8988T (cell line): ENCODE measurements around the gene PRRT2.
"Not testable (repeated sequence)": the region's sequence is repeated elsewhere in the genome, so short reads cannot be mapped to it uniquely, and the experiment has no call there.

Experiments
- DNase-seq: peaks from one replicate; pipeline ENCODE4 v3.0.0; 2011

The PRRT2 gene

DNA sequence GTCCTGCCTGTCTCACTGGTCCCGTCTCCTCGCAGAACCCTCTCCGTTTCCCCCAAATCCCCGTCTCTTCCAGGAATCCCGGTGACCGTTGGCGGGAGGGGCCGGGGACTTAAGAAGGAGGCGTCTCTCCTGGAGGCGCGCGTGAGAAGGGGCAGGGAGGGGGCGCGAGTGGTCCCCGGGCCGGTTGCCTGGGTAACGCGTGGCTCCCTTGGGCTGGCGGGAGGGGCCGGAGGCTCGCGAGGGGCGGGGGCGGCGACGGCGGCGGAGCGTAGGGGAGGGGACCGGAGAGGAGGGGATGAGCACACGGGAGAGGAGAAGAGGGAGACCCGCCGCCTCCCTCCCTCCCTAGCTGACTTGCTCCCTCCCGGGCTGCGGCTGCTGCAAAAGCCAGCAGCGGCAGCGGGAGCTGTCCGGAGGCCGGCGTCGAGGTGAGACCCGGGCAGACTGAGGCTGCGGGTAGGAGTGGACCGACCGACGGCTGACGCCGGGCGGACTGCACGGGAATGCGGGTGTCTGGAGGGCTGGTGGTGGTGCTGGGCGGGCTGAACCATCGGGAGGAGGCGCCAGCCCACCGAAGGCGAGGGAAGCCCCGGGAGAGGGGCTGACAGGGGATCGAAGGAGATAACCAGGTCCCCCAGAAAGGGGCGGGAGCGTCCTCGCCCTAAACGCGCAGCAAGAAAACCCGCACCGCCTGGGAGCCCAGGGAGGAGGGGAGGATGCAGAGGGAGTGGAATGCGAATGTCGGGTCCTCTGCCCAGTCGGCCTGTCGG is at the start of gene PRRT2:
PRRT2 (plus strand) TSS at position 298 of the 770 bp plus-strand sequence. CDS start 862 bp downstream, outside the sequence.
- DNase-seq = peak; percentile 59

GRCh38 chr16:29763326-29763725 is 48.7 kb upstream of the PRRT2 start:
- no peak for DNase-seq

DNA sequence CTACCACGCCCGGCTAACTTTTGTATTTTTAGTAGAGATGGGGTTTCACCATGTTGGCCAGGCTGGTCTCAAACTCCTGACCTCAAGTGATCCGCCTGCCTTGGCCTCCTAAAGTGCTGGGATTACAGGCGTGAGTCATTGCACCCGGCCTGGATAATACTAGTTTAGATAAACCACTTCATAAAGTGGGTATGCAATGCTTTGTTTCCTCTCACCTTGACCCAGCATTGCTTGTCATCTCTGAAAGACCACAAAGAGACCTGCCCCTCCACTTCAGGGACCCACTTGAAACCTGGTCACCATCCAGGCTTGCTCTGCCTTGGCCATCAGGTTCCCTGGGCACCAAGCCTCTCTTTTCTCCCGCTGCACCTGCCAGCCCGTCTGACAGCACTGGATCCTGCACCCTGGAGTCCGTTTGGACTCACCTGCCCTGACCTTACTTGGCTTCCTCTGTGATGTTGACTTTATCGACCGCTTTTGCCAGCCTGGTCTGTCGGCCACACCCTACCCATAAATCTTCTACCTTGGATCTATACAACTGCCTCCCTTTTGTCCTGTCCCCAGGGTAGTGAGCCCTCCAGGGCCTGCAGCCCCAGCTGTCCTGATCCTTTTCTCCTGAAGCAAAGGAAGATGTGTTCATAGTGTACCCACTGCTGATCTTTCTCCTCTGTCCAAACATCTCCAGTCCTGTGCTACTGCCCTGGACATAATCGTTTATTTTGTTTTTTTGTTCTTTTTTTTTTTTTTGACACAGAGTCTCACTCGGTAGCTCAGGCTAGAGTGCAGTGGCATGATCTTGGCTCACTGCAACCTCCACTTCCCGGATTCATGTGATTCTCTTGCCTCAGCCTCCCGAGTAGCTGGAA is 46.6 kb upstream of the PRRT2 start:
- DNase-seq = no peak

- DNase-seq = no peak
These were observed 45.4 kb upstream of the PRRT2 start for GRCh38 chr16:29766571-29766970.

- DNase-seq = no peak
These were observed 44.9 kb upstream of the PRRT2 start for GRCh38 chr16:29767062-29767461.

DNA sequence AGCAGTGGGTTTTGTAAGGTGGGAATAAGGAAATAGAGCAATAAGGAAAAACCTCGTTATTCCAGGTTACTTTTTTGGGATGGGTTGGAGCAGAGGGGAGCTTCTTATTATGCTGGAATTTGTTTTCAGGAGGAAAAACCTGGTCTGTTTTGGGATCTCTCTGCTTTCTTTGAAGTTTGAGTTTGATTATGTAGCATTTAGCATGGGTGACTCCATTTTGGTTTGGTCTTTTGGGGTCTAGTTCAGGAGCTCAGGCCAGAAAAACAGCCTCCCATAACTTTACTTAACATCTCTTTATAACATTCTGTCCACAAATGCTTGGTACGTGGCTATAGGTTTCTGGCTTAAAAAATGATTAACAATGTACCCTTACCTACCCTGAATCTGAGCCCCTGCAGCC is 42.5 kb upstream of the PRRT2 start:
- no peak for DNase-seq

DNA sequence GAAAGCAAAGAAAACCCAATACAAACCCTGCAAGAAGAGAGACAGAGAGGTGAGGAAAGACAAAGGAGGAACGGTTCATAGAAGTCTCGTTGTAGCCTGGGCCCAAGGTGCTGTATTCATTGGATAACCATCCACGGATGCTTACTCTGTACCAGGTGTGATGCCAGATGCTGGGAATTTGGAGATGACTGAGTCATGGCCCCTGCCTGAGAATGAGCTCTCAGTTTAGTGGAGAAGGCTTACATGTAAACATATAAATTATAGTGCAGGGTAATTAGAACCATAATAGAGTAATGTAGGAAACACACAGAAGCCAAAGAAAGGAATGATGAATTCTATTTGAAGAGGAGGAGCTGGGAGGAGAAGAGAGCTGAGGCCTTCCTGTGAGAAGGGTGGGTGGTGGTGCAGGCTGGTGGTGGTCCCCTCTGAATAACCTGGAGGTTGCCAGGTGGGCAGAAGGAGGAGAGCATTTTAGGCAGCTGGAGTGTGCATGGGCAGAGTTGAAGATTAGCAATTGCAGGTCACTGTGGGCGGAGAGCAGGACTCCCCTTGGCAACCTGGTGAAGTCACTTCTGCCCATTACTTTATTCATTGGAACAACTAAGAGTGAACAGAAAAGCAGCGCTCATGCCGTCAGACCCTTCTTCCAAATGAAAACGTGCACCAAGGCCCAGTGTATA is 41.6 kb upstream of the PRRT2 start:
- DNase-seq = no peak

- not testable (repeated sequence) for DNase-seq
These were observed 39.7 kb upstream of the PRRT2 start for GRCh38 chr16:29772330-29772729.

- DNase-seq = no peak
These were observed 37.3 kb upstream of the PRRT2 start for GRCh38 chr16:29774730-29775129.

GRCh38 chr16:29775742-29776408 is 36.1 kb upstream of the PRRT2 start:
- DNase-seq = no peak

- no peak for DNase-seq
These were observed 34.2 kb upstream of the PRRT2 start, which contains the start of gene ZG16 for GRCh38 chr16:29777576-29778350. Gene ZG16 (plus strand): TSS chr16:29778256. CDS start chr16:29779267, 1,011 bp downstream.

- no peak for DNase-seq
These were observed 32.5 kb upstream of the PRRT2 start for GRCh38 chr16:29779474-29779873.

DNA sequence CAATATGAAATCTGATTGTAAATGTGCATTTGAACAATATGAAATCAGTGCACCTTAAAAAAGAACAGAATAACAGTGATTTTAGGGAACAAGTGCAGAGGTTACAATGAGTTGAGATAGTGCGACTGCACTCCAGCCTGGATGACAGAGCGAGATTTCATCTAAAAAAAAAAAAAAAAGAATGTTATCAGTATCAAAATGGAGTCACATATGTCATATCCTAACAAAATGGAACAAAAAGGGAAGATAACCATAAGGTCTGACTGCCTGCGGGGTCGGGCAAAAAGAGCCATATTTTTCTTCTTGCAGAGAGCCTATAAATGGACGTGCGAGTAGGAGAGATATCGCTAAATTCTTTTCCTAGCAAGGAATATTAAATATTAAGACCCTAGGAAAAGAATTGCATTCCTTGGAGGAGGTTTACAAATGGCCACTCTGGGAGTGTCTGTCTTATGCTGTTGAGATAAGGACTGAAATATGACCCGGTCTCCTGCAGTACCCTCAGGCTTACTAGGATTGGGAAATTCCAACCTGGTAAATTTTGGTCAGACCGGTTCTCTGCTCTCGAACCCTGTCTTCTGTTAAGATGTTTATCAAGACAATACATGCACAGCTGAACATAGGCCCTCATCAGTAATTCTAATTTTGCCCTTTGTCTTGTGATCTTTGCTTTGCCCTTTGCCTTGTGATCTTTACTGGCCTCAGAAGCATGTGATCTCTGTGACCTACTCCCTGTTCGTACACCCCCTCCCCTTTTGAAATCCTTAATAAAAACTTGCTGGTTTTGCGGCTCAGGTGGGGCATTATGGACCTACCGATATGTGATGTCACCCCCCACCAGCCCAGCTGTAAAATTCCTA is 28.7 kb upstream of the PRRT2 start:
- DNase-seq = not testable (repeated sequence)

DNA sequence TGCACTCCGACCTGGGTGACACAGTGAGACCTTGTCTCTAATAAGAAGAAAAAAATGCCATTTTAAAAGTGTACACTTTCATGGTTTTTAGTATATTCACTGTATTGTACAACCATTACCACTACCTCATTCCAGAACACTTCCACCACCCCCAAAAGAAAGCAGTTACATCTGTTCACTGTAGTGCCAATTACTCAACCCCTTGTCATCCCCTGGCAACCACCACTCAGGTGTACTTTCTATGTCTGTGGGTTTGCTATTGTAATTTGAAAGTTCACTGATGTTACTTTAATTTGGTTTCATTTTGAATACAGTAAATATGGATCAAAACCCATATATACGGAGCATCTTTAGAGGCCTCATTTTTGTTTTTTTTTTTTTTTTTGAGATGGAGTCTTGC is 27.8 kb upstream of the PRRT2 start:
- DNase-seq = no peak

- no peak for DNase-seq
These were observed 27.0 kb upstream of the PRRT2 start for GRCh38 chr16:29784901-29785500.

GRCh38 chr16:29787155-29787554 is 24.8 kb upstream of the PRRT2 start:
- DNase-seq = not testable (repeated sequence)

DNA sequence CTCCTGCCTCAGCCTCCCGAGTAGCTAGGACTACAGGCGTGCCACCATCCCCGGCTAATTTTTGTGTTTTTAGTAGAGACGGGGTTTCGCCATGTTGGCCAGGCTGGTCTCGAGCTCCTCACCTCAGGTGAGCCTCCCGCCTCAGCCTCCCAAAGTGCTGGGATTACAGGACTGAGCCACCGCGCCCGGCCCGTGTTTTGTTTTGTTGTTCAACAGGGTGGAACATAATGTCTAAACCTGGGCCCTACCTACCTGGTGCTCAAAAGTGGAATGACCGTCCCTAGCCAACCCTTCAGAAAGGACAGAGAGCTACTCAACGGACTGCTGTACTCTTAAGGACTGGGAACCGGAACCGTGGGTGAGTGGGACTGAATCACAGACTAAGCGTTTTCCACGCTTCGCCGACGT is 22.2 kb upstream of the PRRT2 start:
- no peak for DNase-seq

- peak; percentile 93 for DNase-seq
These were observed 21.6 kb upstream of the PRRT2 start, which contains the start of gene KIF22 for GRCh38 chr16:29790183-29790948. Gene KIF22 (plus strand): TSS chr16:29790751. CDS start chr16:29790760, 9 bp downstream.
